Measurements from ENCODE around the gene NPVF.

Gene NPVF

DNA sequence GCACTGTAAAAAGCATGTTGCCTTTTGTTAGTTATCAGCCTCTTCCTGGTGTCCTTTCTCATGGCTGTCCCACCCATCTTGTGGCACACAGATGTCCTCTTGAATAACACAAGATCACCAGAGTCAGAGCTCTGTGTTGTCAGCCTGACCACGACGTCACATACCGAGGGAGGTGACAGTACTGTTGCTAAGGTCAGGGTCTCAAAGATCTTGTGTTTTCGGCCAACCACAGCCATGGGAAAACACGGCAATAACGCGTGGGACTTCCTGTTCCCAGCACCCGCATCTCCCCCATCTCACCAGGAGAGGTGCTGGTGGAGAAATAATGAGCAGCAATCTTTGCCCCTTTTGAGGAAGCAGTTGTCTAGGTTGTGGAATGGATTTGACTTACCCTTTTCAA is 40.4 kb downstream of the NPVF start:
- H3K4me3 ChIP-seq (ENCODE audit: low read length): no peak overlapping the region
- H3K9ac ChIP-seq (ENCODE audit: low read length): no peak overlapping the region
- H3K36me3 ChIP-seq (ENCODE audit: control insufficient read depth, insufficient read depth, low read length): no peaks in the 10 kb centered on the region

DNA sequence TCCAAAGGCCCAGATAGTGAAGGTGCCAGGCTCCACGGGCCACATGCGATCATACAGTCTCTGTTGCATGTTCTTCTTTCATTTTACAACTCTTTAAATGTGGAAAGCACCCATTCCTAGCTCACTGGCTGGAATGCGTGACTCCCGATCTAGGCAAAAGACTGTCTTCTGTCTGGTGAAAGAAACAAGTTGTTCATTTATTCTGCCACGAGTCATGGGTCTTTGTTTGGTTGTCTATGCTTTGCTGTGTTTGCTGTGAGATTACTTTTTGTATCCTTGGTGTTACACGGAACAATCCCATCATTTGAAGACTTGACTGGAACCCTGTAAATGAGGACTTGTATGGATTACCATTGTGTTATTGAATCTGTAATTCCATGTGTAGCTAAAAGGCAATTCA is 41.9 kb downstream of the NPVF start:
- Histone ChIP-seq H3K9me3 (ENCODE audit: control insufficient read depth, low read length) (no peaks in the 10 kb centered on the region), H3K27me3 (ENCODE audit: control insufficient read depth, insufficient read depth, low read length) (no peaks in the 10 kb centered on the region), H3K9ac (ENCODE audit: low read length) (no peak overlapping the region), H3K4me1 (ENCODE audit: control insufficient read depth, insufficient read depth, low read length) (peaks cover under 1% of the 10 kb centered on the region), H3K36me3 (ENCODE audit: control insufficient read depth, insufficient read depth, low read length) (no peaks in the 10 kb centered on the region), H3K4me3 (ENCODE audit: low read length) (no peak overlapping the region)

More for the DNA sequence above, 40.4 kb downstream of the NPVF start:
- Histone ChIP-seq H3K9me3 (ENCODE audit: control insufficient read depth, low read length) (no peaks in the 10 kb centered on the region), H3K4me1 (ENCODE audit: control insufficient read depth, insufficient read depth, low read length) (peaks cover 10% of the 10 kb centered on the region), H3K27me3 (ENCODE audit: control insufficient read depth, insufficient read depth, low read length) (no peaks in the 10 kb centered on the region)

GRCh38 chr7:25181532-25181931 is 46.8 kb downstream of the NPVF start:
- H3K9ac ChIP-seq (ENCODE audit: low read length): no peak overlapping the region
- no peaks in the 10 kb centered on the region for H3K9me3 ChIP-seq (ENCODE audit: control insufficient read depth, low read length)
- no peaks in the 10 kb centered on the region for H3K27me3 ChIP-seq (ENCODE audit: control insufficient read depth, insufficient read depth, low read length)
- H3K4me3 ChIP-seq (ENCODE audit: low read length): no peak overlapping the region
- no peaks in the 10 kb centered on the region for H3K36me3 ChIP-seq (ENCODE audit: control insufficient read depth, insufficient read depth, low read length)
- peaks cover 11% of the 10 kb centered on the region for H3K4me1 ChIP-seq (ENCODE audit: control insufficient read depth, insufficient read depth, low read length)

- no peaks in the 10 kb centered on the region for H3K36me3 ChIP-seq (ENCODE audit: control insufficient read depth, insufficient read depth, low read length)
- peak overlapping the region; percentile 77 for H3K9ac ChIP-seq (ENCODE audit: low read length)
- H3K9me3 ChIP-seq (ENCODE audit: control insufficient read depth, low read length): no peaks in the 10 kb centered on the region
- no peaks in the 10 kb centered on the region for H3K27me3 ChIP-seq (ENCODE audit: control insufficient read depth, insufficient read depth, low read length)
- peaks cover 11% of the 10 kb centered on the region for H3K4me1 ChIP-seq (ENCODE audit: control insufficient read depth, insufficient read depth, low read length)
- H3K4me3 ChIP-seq (ENCODE audit: low read length): peak overlapping the region; percentile 9
Measured at GRCh38 chr7:25180946-25181345, 47.3 kb downstream of the NPVF start.

- Histone ChIP-seq H3K9me3 (ENCODE audit: control insufficient read depth, low read length) (no peaks in the 10 kb centered on the region), H3K4me1 (ENCODE audit: control insufficient read depth, insufficient read depth, low read length) (peaks cover 11% of the 10 kb centered on the region), H3K9ac (ENCODE audit: low read length) (peak overlapping the region; percentile 77), H3K4me3 (ENCODE audit: low read length) (peak overlapping the region; percentile 9), H3K27me3 (ENCODE audit: control insufficient read depth, insufficient read depth, low read length) (no peaks in the 10 kb centered on the region), H3K36me3 (ENCODE audit: control insufficient read depth, insufficient read depth, low read length) (no peaks in the 10 kb centered on the region)
Measured at GRCh38 chr7:25180592-25180923, 47.7 kb downstream of the NPVF start.

DNA sequence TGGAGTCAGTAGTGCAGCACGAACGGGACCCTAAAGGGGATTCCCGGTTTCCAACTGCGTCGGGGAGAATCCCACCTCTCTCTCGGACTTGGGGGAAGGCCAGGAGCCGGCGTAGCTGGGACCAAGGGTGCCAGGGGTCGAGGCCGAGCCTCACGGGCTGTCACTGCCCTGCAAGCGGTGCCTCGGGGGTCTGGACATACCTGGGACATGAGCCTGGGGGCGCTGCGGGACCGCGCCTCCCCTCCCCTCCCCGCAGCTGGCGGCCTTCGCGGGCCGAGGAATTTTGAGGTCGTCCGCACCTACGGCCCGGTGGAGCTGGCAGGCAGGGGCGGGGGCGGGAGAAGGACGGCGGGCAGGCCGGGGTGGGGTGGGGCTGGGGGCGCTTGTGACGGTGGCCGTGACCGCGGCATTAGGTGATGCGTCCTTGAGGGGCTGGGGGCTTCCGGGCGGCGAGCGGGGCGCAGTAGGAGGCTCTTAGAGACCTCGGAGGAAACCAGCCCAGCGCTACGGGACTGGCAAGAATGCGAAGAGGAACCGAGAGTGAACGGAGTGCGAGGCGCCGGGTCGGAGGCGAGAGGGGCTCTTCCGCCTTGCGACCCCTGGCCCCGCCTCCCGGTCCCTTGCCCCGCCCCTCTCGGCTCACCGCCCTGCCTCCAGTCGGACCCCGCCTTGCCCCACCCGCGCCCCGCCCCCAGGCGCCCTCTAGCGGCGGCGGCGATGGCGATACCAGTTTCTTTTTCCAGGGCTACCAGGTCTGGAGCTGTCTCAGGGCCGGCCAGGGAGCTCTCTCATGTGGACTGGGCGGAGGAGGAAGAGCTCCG is 48.3 kb downstream of the NPVF start:
- no peaks in the 10 kb centered on the region for H3K27me3 ChIP-seq (ENCODE audit: control insufficient read depth, insufficient read depth, low read length)
- H3K4me3 ChIP-seq (ENCODE audit: low read length): peak overlapping the region; percentile 9
- no peaks in the 10 kb centered on the region for H3K36me3 ChIP-seq (ENCODE audit: control insufficient read depth, insufficient read depth, low read length)
- H3K9ac ChIP-seq (ENCODE audit: low read length): peak overlapping the region; percentile 77
- H3K4me1 ChIP-seq (ENCODE audit: control insufficient read depth, insufficient read depth, low read length): peaks cover 11% of the 10 kb centered on the region
- no peaks in the 10 kb centered on the region for H3K9me3 ChIP-seq (ENCODE audit: control insufficient read depth, low read length)

DNA sequence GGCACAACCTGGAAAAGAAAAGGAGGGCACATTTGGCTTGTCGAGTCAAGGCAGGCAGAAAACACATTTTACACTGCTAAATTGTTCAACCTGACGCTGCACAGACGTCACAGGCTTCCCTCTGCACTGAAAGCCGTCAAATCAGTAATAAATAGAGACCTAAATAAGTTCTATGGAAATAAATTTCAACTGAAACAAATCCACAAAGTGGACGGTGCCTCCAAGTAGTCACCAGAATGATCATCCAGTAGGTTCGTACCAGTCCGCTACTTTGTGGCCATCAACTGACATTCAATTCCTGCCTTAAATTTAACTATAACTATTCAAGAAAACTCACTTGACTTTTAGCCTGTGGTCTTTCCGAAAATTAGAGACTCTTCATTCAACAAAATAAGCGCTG is 49.0 kb downstream of the NPVF start:
- peak overlapping the region; percentile 77 for H3K9ac ChIP-seq (ENCODE audit: low read length)
- H3K9me3 ChIP-seq (ENCODE audit: control insufficient read depth, low read length): no peaks in the 10 kb centered on the region
- H3K27me3 ChIP-seq (ENCODE audit: control insufficient read depth, insufficient read depth, low read length): no peaks in the 10 kb centered on the region
- H3K4me1 ChIP-seq (ENCODE audit: control insufficient read depth, insufficient read depth, low read length): peaks cover 11% of the 10 kb centered on the region
- H3K4me3 ChIP-seq (ENCODE audit: low read length): peak overlapping the region; percentile 9
- H3K36me3 ChIP-seq (ENCODE audit: control insufficient read depth, insufficient read depth, low read length): no peaks in the 10 kb centered on the region
